ENCODE measurements around the gene SLK.

SLK gene

DNA sequence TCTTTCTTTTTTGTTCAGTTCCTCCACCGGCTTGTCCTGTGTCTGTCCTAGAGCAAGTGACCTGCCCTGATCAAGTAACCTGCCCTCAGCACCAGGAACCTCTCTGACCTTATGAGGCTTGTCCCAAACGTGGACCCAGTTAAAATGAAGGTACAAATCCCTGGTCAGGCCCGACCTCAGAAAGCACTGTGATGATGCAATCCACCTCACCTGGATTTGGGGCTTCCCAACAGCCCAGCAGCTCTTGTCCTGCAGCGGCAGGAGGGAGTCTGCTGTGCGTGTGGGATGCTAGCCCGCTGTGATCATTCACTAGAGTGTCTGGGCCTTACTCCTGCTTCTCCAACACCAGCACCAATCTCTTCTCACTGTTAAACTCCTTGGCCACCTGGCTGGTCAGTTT, 107.6 kb downstream of the SLK start:
- H3K27me3 ChIP-seq (ENCODE audit: insufficient read depth, insufficient read length) = no peaks in the 10 kb centered on the region
- TF ChIP-seq SUZ12 (IDR thresholded peaks at IDR 0.05; ENCODE audit: extremely low read depth, insufficient read depth, insufficient read length) (no peak), YY1 (IDR thresholded peaks at IDR 0.05; ENCODE audit: insufficient read depth, insufficient read length) (no peak), ZNF274 (IDR thresholded peaks at IDR 0.05; ENCODE audit: low read depth, low read length) (no peak)
- H3K36me3 ChIP-seq (ENCODE audit: insufficient read depth, insufficient read length, low read length) = no peaks in the 10 kb centered on the region
- no peak overlapping the region for H3K9ac ChIP-seq (ENCODE audit: insufficient read length, low read depth)
- no peaks in the 10 kb centered on the region for H3K9me3 ChIP-seq (ENCODE audit: insufficient read depth, low read length)
- no peak overlapping the region for H3K4me3 ChIP-seq (ENCODE audit: insufficient read length, low read depth)
- no peak for DNase-seq (ENCODE audit: low read depth, low spot score)
- peaks cover 5% of the 10 kb centered on the region for H3K4me1 ChIP-seq (ENCODE audit: insufficient read depth, insufficient read length)

DNA sequence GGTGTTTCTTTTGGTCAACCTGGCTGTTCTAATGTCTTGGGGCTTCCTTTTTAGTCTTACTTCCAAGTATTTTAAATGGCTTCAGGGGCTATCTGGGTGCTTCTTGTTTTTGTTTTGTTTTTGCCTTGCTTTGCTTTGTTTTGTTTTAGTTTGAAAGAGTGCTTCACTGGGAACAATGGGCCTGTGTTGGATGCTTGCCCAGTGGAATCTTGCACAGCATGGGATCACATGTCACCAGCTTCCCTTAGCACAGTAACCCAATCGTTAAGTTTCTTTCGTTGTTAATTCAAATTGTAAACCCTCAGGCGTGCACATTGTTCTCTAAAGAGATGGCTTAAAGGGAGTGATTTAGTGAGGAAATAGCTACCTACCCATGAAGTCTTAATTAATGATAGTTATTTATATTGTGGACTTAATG, 109.8 kb downstream of the SLK start:
- peak; percentile 80 for DNase-seq (ENCODE audit: low read depth, low spot score)
- no peak overlapping the region for H3K9ac ChIP-seq (ENCODE audit: insufficient read length, low read depth)
- TF ChIP-seq YY1 (IDR thresholded peaks at IDR 0.05; ENCODE audit: insufficient read depth, insufficient read length) = no peak
- no peak for TF ChIP-seq SUZ12 (IDR thresholded peaks at IDR 0.05; ENCODE audit: extremely low read depth, insufficient read depth, insufficient read length)
- no peaks in the 10 kb centered on the region for H3K36me3 ChIP-seq (ENCODE audit: insufficient read depth, insufficient read length, low read length)
- H3K9me3 ChIP-seq (ENCODE audit: insufficient read depth, low read length) = no peaks in the 10 kb centered on the region
- H3K4me1 ChIP-seq (ENCODE audit: insufficient read depth, insufficient read length) = peaks cover 7% of the 10 kb centered on the region
- no peaks in the 10 kb centered on the region for H3K27me3 ChIP-seq (ENCODE audit: insufficient read depth, insufficient read length)
- H3K4me3 ChIP-seq (ENCODE audit: insufficient read length, low read depth) = no peak overlapping the region

DNA sequence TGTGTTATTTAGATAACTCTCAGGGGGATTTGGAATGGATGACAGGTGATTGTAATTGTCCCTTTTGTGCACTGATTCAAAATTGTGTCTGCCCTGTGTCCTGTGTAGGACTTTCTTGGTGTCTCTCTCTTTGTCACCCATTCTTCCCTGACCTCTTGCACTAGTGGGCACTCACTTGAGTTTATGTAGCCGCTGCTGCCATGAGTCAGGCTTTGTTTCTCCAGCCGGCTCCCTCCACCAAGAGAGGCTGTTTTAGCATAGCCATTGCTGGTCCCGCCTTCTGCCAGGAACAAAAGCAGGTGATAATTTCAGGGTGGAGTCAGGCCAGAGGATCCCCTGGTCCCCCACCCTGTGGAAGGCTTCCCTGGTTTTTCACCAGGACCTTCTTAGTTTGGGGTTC, 110.3 kb downstream of the SLK start:
- TF ChIP-seq YY1 (IDR thresholded peaks at IDR 0.05; ENCODE audit: insufficient read depth, insufficient read length) = no peak
- TF ChIP-seq ZNF274 (IDR thresholded peaks at IDR 0.05; ENCODE audit: low read depth, low read length) = no peak
- Histone ChIP-seq H3K9ac (ENCODE audit: insufficient read length, low read depth) (no peak overlapping the region), H3K4me1 (ENCODE audit: insufficient read depth, insufficient read length) (peaks cover 10% of the 10 kb centered on the region), H3K9me3 (ENCODE audit: insufficient read depth, low read length) (no peaks in the 10 kb centered on the region), H3K27me3 (ENCODE audit: insufficient read depth, insufficient read length) (no peaks in the 10 kb centered on the region), H3K4me3 (ENCODE audit: insufficient read length, low read depth) (no peak overlapping the region), H3K36me3 (ENCODE audit: insufficient read depth, insufficient read length, low read length) (no peaks in the 10 kb centered on the region)
- DNase-seq (ENCODE audit: low read depth, low spot score) = no peak

DNA sequence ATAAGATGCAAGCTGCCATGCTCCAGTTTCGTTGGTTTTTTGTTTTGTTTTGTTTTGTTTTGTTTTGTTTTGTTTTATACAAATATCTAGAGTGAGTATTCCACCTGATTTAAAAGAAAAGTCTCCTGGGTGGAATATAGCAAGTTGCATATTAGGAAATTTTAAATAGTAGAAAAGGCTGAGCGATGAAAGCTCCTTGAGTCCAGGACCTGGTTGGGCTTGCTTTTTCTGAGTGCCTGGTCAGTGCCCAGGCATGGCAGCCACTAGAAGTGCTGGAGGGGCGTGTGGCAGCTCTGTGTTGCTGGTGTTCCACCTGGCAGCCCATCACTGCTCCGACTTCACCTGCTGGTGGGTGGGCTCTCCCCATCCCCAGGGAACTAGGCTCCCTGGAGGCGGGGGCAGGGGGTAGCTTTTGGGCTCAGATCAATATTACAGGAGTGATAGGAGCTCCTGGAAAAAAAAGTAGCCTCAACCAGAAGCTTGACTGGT, 110.8 kb downstream of the SLK start:
- Histone ChIP-seq H3K36me3 (ENCODE audit: insufficient read depth, insufficient read length, low read length) (no peaks in the 10 kb centered on the region), H3K9ac (ENCODE audit: insufficient read length, low read depth) (no peak overlapping the region), H3K9me3 (ENCODE audit: insufficient read depth, low read length) (no peaks in the 10 kb centered on the region), H3K27me3 (ENCODE audit: insufficient read depth, insufficient read length) (no peaks in the 10 kb centered on the region), H3K4me1 (ENCODE audit: insufficient read depth, insufficient read length) (peaks cover 10% of the 10 kb centered on the region), H3K4me3 (ENCODE audit: insufficient read length, low read depth) (no peak overlapping the region)
- TF ChIP-seq SUZ12 (IDR thresholded peaks at IDR 0.05; ENCODE audit: extremely low read depth, insufficient read depth, insufficient read length) (no peak), ZNF274 (IDR thresholded peaks at IDR 0.05; ENCODE audit: low read depth, low read length) (no peak), YY1 (IDR thresholded peaks at IDR 0.05; ENCODE audit: insufficient read depth, insufficient read length) (no peak)
- DNase-seq (ENCODE audit: low read depth, low spot score) = no peak
